Prostate gland (tissue), 2 donors: Measurements from ENCODE around the gene INO80C.

Experiments
- POLR2A ChIP-seq: fragments of 450-650 bp; IDR thresholded peaks from one replicate; pipeline ENCODE4 v1.6.1; 2016; ENCODE audit warnings: antibody characterized with exemption, mild to moderate bottlenecking
- POLR2AphosphoS5 ChIP-seq: sonication (generic); formaldehyde crosslinking; IDR thresholded peaks from one replicate; pipeline ENCODE4 v1.6.1; 2017; ENCODE audit warnings: antibody characterized with exemption
- TF ChIP-seq, protein P1 (sequence below), 4 experiments: fragments of 200-600 bp in 2 of 4; fragments of 450-650 bp in 2 of 4; sonication (generic) in 2 of 4; IDR thresholded peaks; 1 replicate in 3 of 4; 2 replicates in 1 of 4; pipeline ENCODE4 v1.5.1; 2016 to 2019; ENCODE audit warnings: antibody characterized with exemption in 4 of 4, mild to moderate bottlenecking in 2 of 4, moderate library complexity in 2 of 4

DNA sequence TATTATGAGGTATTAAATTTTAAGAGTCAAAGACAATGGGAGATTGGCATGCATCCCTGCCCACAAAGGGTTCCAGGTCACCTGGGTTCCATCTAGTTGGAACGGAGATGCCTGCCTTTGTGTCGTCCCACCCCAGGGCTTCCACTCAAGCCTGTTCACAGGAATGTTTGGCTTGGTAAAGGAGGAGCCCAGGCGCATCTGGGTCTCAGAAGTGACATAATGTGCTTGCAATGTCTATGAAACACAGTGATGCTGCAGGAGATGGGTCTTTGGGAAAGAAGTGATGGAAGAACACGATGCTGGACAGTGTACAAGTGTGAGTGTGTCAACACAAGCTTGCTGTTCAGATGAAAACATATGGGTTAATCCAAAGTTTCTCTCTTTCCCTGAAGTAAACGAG, 71.0 kb downstream of the INO80C start:
- TF ChIP-seq, protein P1, sequence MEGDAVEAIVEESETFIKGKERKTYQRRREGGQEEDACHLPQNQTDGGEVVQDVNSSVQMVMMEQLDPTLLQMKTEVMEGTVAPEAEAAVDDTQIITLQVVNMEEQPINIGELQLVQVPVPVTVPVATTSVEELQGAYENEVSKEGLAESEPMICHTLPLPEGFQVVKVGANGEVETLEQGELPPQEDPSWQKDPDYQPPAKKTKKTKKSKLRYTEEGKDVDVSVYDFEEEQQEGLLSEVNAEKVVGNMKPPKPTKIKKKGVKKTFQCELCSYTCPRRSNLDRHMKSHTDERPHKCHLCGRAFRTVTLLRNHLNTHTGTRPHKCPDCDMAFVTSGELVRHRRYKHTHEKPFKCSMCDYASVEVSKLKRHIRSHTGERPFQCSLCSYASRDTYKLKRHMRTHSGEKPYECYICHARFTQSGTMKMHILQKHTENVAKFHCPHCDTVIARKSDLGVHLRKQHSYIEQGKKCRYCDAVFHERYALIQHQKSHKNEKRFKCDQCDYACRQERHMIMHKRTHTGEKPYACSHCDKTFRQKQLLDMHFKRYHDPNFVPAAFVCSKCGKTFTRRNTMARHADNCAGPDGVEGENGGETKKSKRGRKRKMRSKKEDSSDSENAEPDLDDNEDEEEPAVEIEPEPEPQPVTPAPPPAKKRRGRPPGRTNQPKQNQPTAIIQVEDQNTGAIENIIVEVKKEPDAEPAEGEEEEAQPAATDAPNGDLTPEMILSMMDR (IDR thresholded peaks at IDR 0.05) = no peak
- TF ChIP-seq POLR2AphosphoS5 (no peak), POLR2A (no peak)
